Stimulated activated CD4-positive, alpha-beta T cell treated with anti-CD3 and anti-CD28 coated beads, Interleukin-1b, Interleukin-23, amount 100 ng/mL, for 48 hours (primary cell): ENCODE measurements around the gene MED12L.
"Not testable (repeated sequence)": the region's sequence is repeated elsewhere in the genome, so short reads cannot be mapped to it uniquely, and the experiment has no call there.

Experiments used
- DNase-seq: peaks from one replicate; pipeline ENCODE4 v3.0.0-alpha.2; 2020

Gene MED12L

GRCh38 chr3:151219056-151219455, 133.6 kb downstream of the MED12L start:
- no peak for DNase-seq

GRCh38 chr3:151224268-151224866, 138.9 kb downstream of the MED12L start:
- DNase-seq = no peak

- DNase-seq = no peak
Observed at GRCh38 chr3:151225040-151225975, 139.8 kb downstream of the MED12L start.

- DNase-seq = peak; percentile 50
Observed at GRCh38 chr3:151226088-151226563, 140.7 kb downstream of the MED12L start.

GRCh38 chr3:151226825-151227224, 141.4 kb downstream of the MED12L start:
- DNase-seq = no peak

- DNase-seq = no peak
Observed at GRCh38 chr3:151227266-151227806, 141.9 kb downstream of the MED12L start.

GRCh38 chr3:151227807-151228665, 142.6 kb downstream of the MED12L start:
- DNase-seq = peak; percentile 75

GRCh38 chr3:151228666-151229040, 143.2 kb downstream of the MED12L start:
- DNase-seq = no peak

- no peak for DNase-seq
Observed at GRCh38 chr3:151230646-151231045, 145.2 kb downstream of the MED12L start.

GRCh38 chr3:151232403-151232802, 146.9 kb downstream of the MED12L start:
- DNase-seq = not testable (repeated sequence)

GRCh38 chr3:151232991-151233390, 147.5 kb downstream of the MED12L start:
- no peak for DNase-seq

GRCh38 chr3:151234825-151235224, 149.4 kb downstream of the MED12L start:
- no peak for DNase-seq

GRCh38 chr3:151236316-151236715, 150.9 kb downstream of the MED12L start:
- no peak for DNase-seq

- DNase-seq = no peak
Observed at GRCh38 chr3:151236736-151237135, 151.3 kb downstream of the MED12L start.

- not testable (repeated sequence) for DNase-seq
Observed at GRCh38 chr3:151242006-151242405, 156.5 kb downstream of the MED12L start.

GRCh38 chr3:151248772-151249337, 163.4 kb downstream of the MED12L start:
- DNase-seq = no peak

GRCh38 chr3:151256749-151257148, 171.3 kb downstream of the MED12L start:
- no peak for DNase-seq

- no peak for DNase-seq
Observed at GRCh38 chr3:151259664-151260063, 174.2 kb downstream of the MED12L start.

- DNase-seq = no peak
Observed at GRCh38 chr3:151262871-151263525, 177.5 kb downstream of the MED12L start.

- no peak for DNase-seq
Observed at GRCh38 chr3:151264605-151265004, 179.1 kb downstream of the MED12L start.

GRCh38 chr3:151265166-151265565, 179.7 kb downstream of the MED12L start:
- no peak for DNase-seq

- DNase-seq = no peak
Observed at GRCh38 chr3:151265866-151266265, 180.4 kb downstream of the MED12L start.
